ENCODE results near the gene LSM14B.
"Not testable (repeated sequence)": the region's sequence is repeated elsewhere in the genome, so short reads cannot be mapped to it uniquely, and the experiment has no call there.

LSM14B gene

GRCh38 chr20:62114894-62115293 lies 7.4 kb upstream of the LSM14B start:
- DNase-seq, result no peak

GRCh38 chr20:62115800-62116407 lies 6.4 kb upstream of the LSM14B start:
- DNase-seq, result not testable (repeated sequence)

- no peak for DNase-seq
Observed at GRCh38 chr20:62116558-62117361, 5.5 kb upstream of the LSM14B start.

GRCh38 chr20:62117362-62117646 lies 5.0 kb upstream of the LSM14B start:
- DNase-seq, result no peak

- DNase-seq, result peak; percentile 77
Observed at GRCh38 chr20:62117658-62118057, 4.6 kb upstream of the LSM14B start.

GRCh38 chr20:62118113-62119043 lies 3.9 kb upstream of the LSM14B start:
- no peak for DNase-seq

GRCh38 chr20:62119115-62119514 lies 3.2 kb upstream of the LSM14B start:
- DNase-seq, result no peak

GRCh38 chr20:62119591-62120364 lies 2.5 kb upstream of the LSM14B start:
- no peak for DNase-seq

- no peak for DNase-seq
Observed at GRCh38 chr20:62120365-62120762, 1.9 kb upstream of the LSM14B start.

GRCh38 chr20:62120990-62121775 lies 1.1 kb upstream of the LSM14B start:
- no peak for DNase-seq

GRCh38 chr20:62122654-62123449 lies 577 bp downstream of the LSM14B start:
- peak; percentile 75 for DNase-seq

GRCh38 chr20:62123450-62124118 lies 1.3 kb downstream of the LSM14B start:
- no peak for DNase-seq

- no peak for DNase-seq
Observed at GRCh38 chr20:62126141-62126540, 3.9 kb downstream of the LSM14B start.

- DNase-seq, result no peak
Observed at GRCh38 chr20:62127799-62128198, 5.5 kb downstream of the LSM14B start.

GRCh38 chr20:62128502-62128901 lies 6.2 kb downstream of the LSM14B start:
- no peak for DNase-seq

GRCh38 chr20:62129731-62130531 lies 7.7 kb downstream of the LSM14B start:
- no peak for DNase-seq

GRCh38 chr20:62131560-62132320 lies 9.5 kb downstream of the LSM14B start:
- DNase-seq, result no peak

- no peak for DNase-seq
Observed at GRCh38 chr20:62132421-62132820, 10.1 kb downstream of the LSM14B start.

Measured in activated CD8-positive, alpha-beta memory T cell treated with anti-CD3 and anti-CD28 coated beads for 24 hours (primary cell).